Endothelial cell of umbilical vein (primary cell): ENCODE results near the gene L1CAM. TPM values are rescaled to one million over a fixed set of nuclear protein-coding genes. Genes with fewer than 3 reads are reported as not detected.

Experiments
- BruUV-seq: library from RNA; stranded (reverse); fragments of 400-500 nt; replicated peaks from 2 replicates; lab custom pipeline; 2021; lab: Mats Ljungman, UMichigan
- CTCF ChIA-PET: fragments of 300-600, 350-600 bp; sonication (Branson Sonifier 250); formaldehyde crosslinking; loops from one replicate; lab custom pipeline; 2021; ENCODE audit warnings: antibody characterized with exemption, inconsistent platforms; lab: Charles Lee
- POLR2A ChIA-PET: fragments of 300-600, 350-600 bp; sonication (Branson Sonifier 250); formaldehyde crosslinking; loops from one replicate; lab custom pipeline; 2021; ENCODE audit warnings: antibody characterized with exemption, inconsistent platforms; lab: Charles Lee
- DNase-seq: peaks from one replicate; pipeline ENCODE4 v3.0.0-alpha.2; 2011; ENCODE audit warnings: low read depth, low spot score
- FAIRE-seq: peaks from 2 replicates; lab custom pipeline; 2011; peaks lifted over from hg19 to GRCh38; lab: Jason Lieb, UNC
- H2AFZ ChIP-seq: 2 replicates; pipeline ENCODE4 v1.6.0; 2012; ENCODE audit warnings: low read depth, low read length, control low read depth, inconsistent platforms
- H3K27ac ChIP-seq: 2 replicates; pipeline ENCODE4 v1.5.1; 2011; ENCODE audit warnings: low read depth, mild to moderate bottlenecking, control low read depth, low read length, moderate library complexity; ENCODE audit not compliant: insufficient read depth
- H3K27me3 ChIP-seq, 2 experiments: 2 replicates each; pipeline versions ENCODE4 v1.6.0 to v1.6.1; 2011; ENCODE audit warnings: low read length in 2 of 2, mixed read lengths in 1 of 2; ENCODE audit not compliant: control insufficient read depth in 2 of 2, insufficient read depth in 2 of 2
- H3K36me3 ChIP-seq, 2 experiments: 2 replicates in 1 of 2; 3 replicates in 1 of 2; pipeline ENCODE4 v1.5.1; 2011; ENCODE audit warnings: low read length in 2 of 2, mild to moderate bottlenecking in 1 of 2, moderate library complexity in 1 of 2; ENCODE audit not compliant: control insufficient read depth in 2 of 2, insufficient read depth in 2 of 2; ENCODE audit errors: extremely low read depth in 1 of 2
- H3K4me1 ChIP-seq: 3 replicates; pipeline ENCODE4 v1.5.1; 2011; ENCODE audit warnings: mild to moderate bottlenecking, low read length; ENCODE audit not compliant: control insufficient read depth, insufficient read depth; ENCODE audit errors: extremely low read depth
- H3K4me2 ChIP-seq: 2 replicates; pipeline ENCODE4 v1.6.1; 2011; ENCODE audit warnings: low read length, control low read depth, mixed read lengths; ENCODE audit not compliant: insufficient read depth
- H3K4me3 ChIP-seq, 3 experiments: fragments of 200-600 bp in 1 of 3; sonication (generic), shearing (Covaris generic) in 1 of 3; replicated peaks in 1 of 3; 2 replicates each; pipeline ENCODE4 v1.5.1; 2011 to 2016; ENCODE audit warnings: control low read depth in 3 of 3, low read length in 3 of 3, mild to moderate bottlenecking in 2 of 3, inconsistent platforms in 1 of 3, low read depth in 1 of 3, moderate library complexity in 1 of 3; ENCODE audit not compliant: insufficient read depth in 1 of 3
- H3K79me2 ChIP-seq: 2 replicates; pipeline ENCODE4 v1.6.0; 2012; ENCODE audit warnings: low read length, inconsistent platforms; ENCODE audit not compliant: control insufficient read depth, insufficient read depth
- H3K9ac ChIP-seq: replicated peaks from 2 replicates; pipeline ENCODE3; 2011; ENCODE audit warnings: low read length, control low read depth; ENCODE audit not compliant: insufficient read depth; ENCODE audit errors: extremely low read depth
- H3K9me1 ChIP-seq: replicated peaks from 3 replicates; pipeline ENCODE4 v1.6.0; 2011; ENCODE audit warnings: mild to moderate bottlenecking, low read length; ENCODE audit not compliant: control insufficient read depth, insufficient read depth; ENCODE audit errors: extremely low read depth
- H3K9me3 ChIP-seq: replicated peaks from 2 replicates; pipeline ENCODE4 v1.5.1; 2012; ENCODE audit warnings: low read length, inconsistent platforms; ENCODE audit not compliant: control insufficient read depth, insufficient read depth
- H4K20me1 ChIP-seq: replicated peaks from 2 replicates; pipeline ENCODE3; 2011; ENCODE audit warnings: mild to moderate bottlenecking, low read length; ENCODE audit not compliant: control insufficient read depth, insufficient read depth; ENCODE audit errors: extremely low read depth
- EZH2 ChIP-seq: IDR thresholded peaks from 2 replicates; pipeline ENCODE4 v1.6.1; 2012; ENCODE audit warnings: borderline replicate concordance, low read depth, mild to moderate bottlenecking, moderate library complexity, low read length, inconsistent platforms; ENCODE audit not compliant: severe bottlenecking
- FOS ChIP-seq: IDR thresholded peaks from 2 replicates; pipeline ENCODE4 v1.6.1; 2011; ENCODE audit warnings: mild to moderate bottlenecking, low read length, moderate library complexity, borderline replicate concordance; ENCODE audit not compliant: insufficient read depth
- GATA2 ChIP-seq: IDR thresholded peaks from 2 replicates; pipeline ENCODE4 v1.7.0; 2011; ENCODE audit warnings: low read depth, mild to moderate bottlenecking, moderate library complexity, mixed read lengths, low read length; ENCODE audit not compliant: insufficient read length, insufficient read depth
- JUN ChIP-seq: IDR thresholded peaks from 2 replicates; pipeline ENCODE4 v1.6.1; 2011; ENCODE audit warnings: borderline replicate concordance, low read depth; ENCODE audit not compliant: insufficient read length, insufficient read depth
- MYC ChIP-seq: IDR thresholded peaks from one replicate; pipeline ENCODE4 v1.6.1; 2011; ENCODE audit warnings: mild to moderate bottlenecking, low read depth, low read length
- POLR2A ChIP-seq: IDR thresholded peaks from 2 replicates; pipeline ENCODE4 v1.6.1; 2012; ENCODE audit warnings: low read depth, mild to moderate bottlenecking, control low read depth, low read length
- POLR2AphosphoS5 ChIP-seq: IDR thresholded peaks from 2 replicates; pipeline ENCODE4 v1.6.1; 2012; ENCODE audit warnings: low read depth, mild to moderate bottlenecking, control low read depth, low read length, moderate library complexity; ENCODE audit not compliant: insufficient read depth
- dilution Hi-C: fragments of 300-500 bp; cut with MboI; formaldehyde crosslinking; loops from one replicate; pipeline ENCODE4 v1.15.0; 2019; ENCODE audit warnings: low sequenced_read_pairs; ENCODE audit not compliant: extremely low pct_ligation_motif_present
- intact Hi-C: fragments of 100-400 bp; cut with micrococcal nuclease; formaldehyde crosslinking; loops from one replicate; pipeline ENCODE4 v1.10.0; 2022
- polyA plus RNA-seq, 4 experiments: library from polyadenylated mRNA; depleted of rRNA in 3 of 4; stranded (reverse) in 3 of 4; unstranded in 1 of 4; fragments of >200 nt; gene quantifications; 2 replicates each; pipeline versions ENCODE4 v1.2.1 to v1.2.3, GENCODE V29; 2011 to 2012; ENCODE audit warnings: missing spikeins in 1 of 4
- total RNA-seq: library from RNA; stranded (reverse); gene quantifications from 2 replicates; pipeline ENCODE4 v1.2.3, GENCODE V29; 2021
- TF ChIP-seq, protein P1 (sequence below), 2 donors: IDR thresholded peaks; 1 replicate in 1 of 2; 2 replicates in 1 of 2; pipeline ENCODE4 v1.5.1; 2011; ENCODE audit warnings: low read length in 2 of 2, mild to moderate bottlenecking in 2 of 2, moderate library complexity in 2 of 2, control low read depth in 1 of 2, inconsistent platforms in 1 of 2, low read depth in 1 of 2; ENCODE audit not compliant: insufficient read depth in 1 of 2; ENCODE audit errors: extremely low read depth in 1 of 2
- TF ChIP-seq, protein P2 (sequence below): IDR thresholded peaks from 2 replicates; pipeline ENCODE4 v1.6.1; 2011; ENCODE audit not compliant: insufficient read depth, insufficient read length

Gene L1CAM
- total and polyA plus RNA-seq, 2 donors (not counting 3 experiments of a cell fraction or from before 2014, with no cell fraction given): 0.01 TPM; not detected in 1

DNA sequence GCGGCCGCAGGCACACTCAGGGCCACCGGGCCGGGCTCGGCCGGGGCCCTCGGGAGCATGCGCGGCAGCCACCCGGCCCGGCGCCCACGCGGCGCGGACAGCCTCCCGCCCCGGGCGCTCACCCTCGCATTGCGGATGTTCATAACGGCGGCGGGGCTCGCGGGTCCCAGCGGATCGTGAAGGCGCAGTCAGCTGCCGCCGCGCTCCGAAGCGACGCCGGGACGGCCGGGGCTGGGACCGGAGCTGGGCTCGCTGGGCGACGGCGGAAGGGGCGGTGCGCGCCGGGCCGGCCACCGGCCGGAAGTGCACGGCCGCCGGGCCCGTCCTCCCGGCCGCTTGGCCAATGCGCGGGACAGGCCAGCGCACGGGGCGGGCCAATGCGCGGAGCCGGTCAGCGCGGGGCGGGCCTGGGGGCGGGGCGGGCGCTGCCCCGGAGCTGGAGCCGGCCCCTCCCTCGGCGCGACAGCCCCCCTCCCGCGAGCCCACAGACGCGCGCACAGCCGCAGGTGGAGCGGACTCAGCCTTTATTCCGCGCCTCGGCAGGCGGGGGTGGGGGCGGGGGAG is 48.9 kb upstream of the L1CAM start, which contains the start of gene NAA10:
Gene NAA10 (minus strand): TSS at position 276 of the 564 bp plus-strand sequence. CDS start 133 bp downstream, at position 143.
- Histone ChIP-seq H3K27me3 (no peaks in the 10 kb centered on the region), H2AFZ (no peak within 1 kb of the TSS), H3K36me3 (peaks cover 0 to 14% of the 10 kb centered on the region in 2 experiments), H3K4me3 (peak within 1 kb of the TSS; percentile 33 to 57 (median 39)), H3K9me1 (no peaks in the 10 kb centered on the region), H3K27ac (peak within 1 kb of the TSS; percentile 44), H3K9ac (peak within 1 kb of the TSS; percentile 62), H3K4me2 (peak within 1 kb of the TSS; percentile 64), H4K20me1 (no peaks in the 10 kb centered on the region), H3K79me2 (peaks cover 28% of the 10 kb centered on the region), H3K4me1 (peaks cover 3% of the 10 kb centered on the region), H3K9me3 (no peaks in the 10 kb centered on the region)
- intact Hi-C loops (no loop called here), dilution Hi-C loops (no loop called here)
- DNase-seq (peak; percentile 62), FAIRE-seq (peak; percentile 84)
- TF ChIP-seq FOS (no peak), EZH2 (no peak), POLR2AphosphoS5 (peak; percentile 80), GATA2 (no peak), POLR2A (no peak), MYC (no peak), JUN (no peak)
- TF ChIP-seq, protein P1, sequence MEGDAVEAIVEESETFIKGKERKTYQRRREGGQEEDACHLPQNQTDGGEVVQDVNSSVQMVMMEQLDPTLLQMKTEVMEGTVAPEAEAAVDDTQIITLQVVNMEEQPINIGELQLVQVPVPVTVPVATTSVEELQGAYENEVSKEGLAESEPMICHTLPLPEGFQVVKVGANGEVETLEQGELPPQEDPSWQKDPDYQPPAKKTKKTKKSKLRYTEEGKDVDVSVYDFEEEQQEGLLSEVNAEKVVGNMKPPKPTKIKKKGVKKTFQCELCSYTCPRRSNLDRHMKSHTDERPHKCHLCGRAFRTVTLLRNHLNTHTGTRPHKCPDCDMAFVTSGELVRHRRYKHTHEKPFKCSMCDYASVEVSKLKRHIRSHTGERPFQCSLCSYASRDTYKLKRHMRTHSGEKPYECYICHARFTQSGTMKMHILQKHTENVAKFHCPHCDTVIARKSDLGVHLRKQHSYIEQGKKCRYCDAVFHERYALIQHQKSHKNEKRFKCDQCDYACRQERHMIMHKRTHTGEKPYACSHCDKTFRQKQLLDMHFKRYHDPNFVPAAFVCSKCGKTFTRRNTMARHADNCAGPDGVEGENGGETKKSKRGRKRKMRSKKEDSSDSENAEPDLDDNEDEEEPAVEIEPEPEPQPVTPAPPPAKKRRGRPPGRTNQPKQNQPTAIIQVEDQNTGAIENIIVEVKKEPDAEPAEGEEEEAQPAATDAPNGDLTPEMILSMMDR (IDR thresholded peaks at IDR 0.05; ENCODE audit: extremely low read depth in 1 of 2, insufficient read depth in 1 of 2, low read depth in 1 of 2, low read length in 2 of 2): no peak
- TF ChIP-seq, protein P2, sequence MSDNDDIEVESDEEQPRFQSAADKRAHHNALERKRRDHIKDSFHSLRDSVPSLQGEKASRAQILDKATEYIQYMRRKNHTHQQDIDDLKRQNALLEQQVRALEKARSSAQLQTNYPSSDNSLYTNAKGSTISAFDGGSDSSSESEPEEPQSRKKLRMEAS: no peak
- CTCF ChIA-PET: interaction anchor here (3.4 to 3.5 kb wide), 2 partner anchors 11 to 13 kb away, joined by 29 to 30 read pairs; no protein-coding TSS in a partner anchor
- POLR2A ChIA-PET: interaction anchor here (0.9 to 1.0 kb wide), 2 partner anchors 10 to 12 kb away, joined by 3 to 6 read pairs; partner anchors contain the start of gene RENBP
- BruUV-seq: no TSS peak
